Sigmoid colon (tissue), 4 donors: ENCODE measurements around the gene LHPP.

Experiments used
- POLR2A ChIP-seq, 2 donors: fragments of 450-650 bp; IDR thresholded peaks; one replicate each; pipeline ENCODE4 v1.6.1; 2016; ENCODE audit warnings: antibody characterized with exemption in 2 of 2, mild to moderate bottlenecking in 2 of 2, moderate library complexity in 2 of 2
- POLR2AphosphoS5 ChIP-seq, 4 donors: sonication (generic); formaldehyde crosslinking; IDR thresholded peaks; one replicate each; pipeline ENCODE4 v1.6.1; 2017; ENCODE audit warnings: antibody characterized with exemption in 4 of 4
- TF ChIP-seq, protein P1 (sequence below), 4 experiments: fragments of 450-650 bp in 3 of 4; fragments of 200-600 bp in 1 of 4; IDR thresholded peaks; one replicate each; pipeline ENCODE4 v1.5.1; 2016 to 2019; ENCODE audit warnings: antibody characterized with exemption in 4 of 4, mild to moderate bottlenecking in 3 of 4, moderate library complexity in 2 of 4

DNA sequence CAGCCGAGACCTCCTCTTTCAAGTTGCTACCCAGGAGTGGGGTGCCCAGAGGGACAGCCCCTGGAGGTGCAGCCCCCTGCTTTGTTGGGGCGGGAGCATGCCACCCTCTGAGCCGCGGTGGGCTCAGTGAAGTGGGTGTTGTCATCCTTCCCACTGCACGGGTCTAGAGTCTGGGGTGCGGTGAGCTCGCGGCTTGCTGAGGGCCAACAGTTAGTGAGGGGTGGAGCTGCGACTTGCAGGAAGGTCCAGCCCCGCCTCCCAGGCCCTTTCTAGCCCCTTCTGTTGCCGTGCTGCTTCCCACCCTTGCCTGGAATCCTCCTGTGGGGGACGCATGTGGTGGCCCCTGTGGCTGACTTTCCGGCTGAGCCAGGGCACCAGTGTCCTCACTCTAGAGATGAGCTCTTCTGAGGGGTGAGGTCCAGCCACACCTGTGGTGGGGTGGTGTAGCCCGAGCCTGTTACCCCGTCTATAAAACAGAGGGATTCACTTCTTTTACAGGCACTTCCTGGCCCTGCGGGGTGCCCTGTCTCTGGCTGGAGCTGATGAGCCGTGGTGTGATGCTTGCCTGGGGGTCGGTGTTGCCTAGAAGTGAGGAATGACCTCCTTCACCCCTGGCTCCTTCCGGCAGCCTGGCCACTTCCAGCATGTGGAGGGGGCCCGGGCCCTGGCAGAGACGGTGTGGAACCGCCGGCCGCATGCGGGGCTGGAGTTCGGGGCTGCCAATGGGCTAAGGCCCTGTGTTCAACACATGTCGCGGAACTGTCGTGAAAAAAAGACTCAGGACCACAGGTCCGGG lies 154.6 kb downstream of the LHPP start:
- TF ChIP-seq, protein P1, sequence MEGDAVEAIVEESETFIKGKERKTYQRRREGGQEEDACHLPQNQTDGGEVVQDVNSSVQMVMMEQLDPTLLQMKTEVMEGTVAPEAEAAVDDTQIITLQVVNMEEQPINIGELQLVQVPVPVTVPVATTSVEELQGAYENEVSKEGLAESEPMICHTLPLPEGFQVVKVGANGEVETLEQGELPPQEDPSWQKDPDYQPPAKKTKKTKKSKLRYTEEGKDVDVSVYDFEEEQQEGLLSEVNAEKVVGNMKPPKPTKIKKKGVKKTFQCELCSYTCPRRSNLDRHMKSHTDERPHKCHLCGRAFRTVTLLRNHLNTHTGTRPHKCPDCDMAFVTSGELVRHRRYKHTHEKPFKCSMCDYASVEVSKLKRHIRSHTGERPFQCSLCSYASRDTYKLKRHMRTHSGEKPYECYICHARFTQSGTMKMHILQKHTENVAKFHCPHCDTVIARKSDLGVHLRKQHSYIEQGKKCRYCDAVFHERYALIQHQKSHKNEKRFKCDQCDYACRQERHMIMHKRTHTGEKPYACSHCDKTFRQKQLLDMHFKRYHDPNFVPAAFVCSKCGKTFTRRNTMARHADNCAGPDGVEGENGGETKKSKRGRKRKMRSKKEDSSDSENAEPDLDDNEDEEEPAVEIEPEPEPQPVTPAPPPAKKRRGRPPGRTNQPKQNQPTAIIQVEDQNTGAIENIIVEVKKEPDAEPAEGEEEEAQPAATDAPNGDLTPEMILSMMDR (IDR thresholded peaks at IDR 0.05): no peak
- TF ChIP-seq POLR2A (IDR thresholded peaks at IDR 0.05) (no peak), POLR2AphosphoS5 (IDR thresholded peaks at IDR 0.05) (no peak)
